Measurements from ENCODE around the gene LIPA.
"Not testable (repeated sequence)": the region's sequence is repeated elsewhere in the genome, so short reads cannot be mapped to it uniquely, and the experiment has no call there.

LIPA gene

GRCh38 chr10:89256340-89256739, 4.8 kb upstream of the LIPA start:
- Histone ChIP-seq H3K9ac (ENCODE audit: low read length) (no peak overlapping the region), H3K27ac (ENCODE audit: low read depth, low read length) (no peak overlapping the region), H3K9me3 (ENCODE audit: control insufficient read depth, insufficient read depth, low read depth, low read length) (peaks cover 24% of the 10 kb centered on the region), H3K36me3 (ENCODE audit: control insufficient read depth, insufficient read depth, low read length) (no peaks in the 10 kb centered on the region), H3K4me3 (ENCODE audit: low read depth, low read length) (no peak overlapping the region), H3K4me1 (ENCODE audit: control insufficient read depth, insufficient read depth, low read length) (peaks cover 3% of the 10 kb centered on the region; the same call in 1 of the 2 replicates), H3K27me3 (ENCODE audit: control insufficient read depth, insufficient read depth, low read length) (no peaks in the 10 kb centered on the region)

GRCh38 chr10:89255793-89256192, 4.2 kb upstream of the LIPA start:
- Histone ChIP-seq H3K9me3 (ENCODE audit: control insufficient read depth, insufficient read depth, low read depth, low read length) (peaks cover 24% of the 10 kb centered on the region), H3K27me3 (ENCODE audit: control insufficient read depth, insufficient read depth, low read length) (peaks cover 5% of the 10 kb centered on the region; the same call in 1 of the 2 replicates), H3K27ac (ENCODE audit: low read depth, low read length) (no peak overlapping the region), H3K4me1 (ENCODE audit: control insufficient read depth, insufficient read depth, low read length) (peaks cover 6% of the 10 kb centered on the region; the same call in 1 of the 2 replicates), H3K36me3 (ENCODE audit: control insufficient read depth, insufficient read depth, low read length) (no peaks in the 10 kb centered on the region), H3K9ac (ENCODE audit: low read length) (no peak overlapping the region), H3K4me3 (ENCODE audit: low read depth, low read length) (no peak overlapping the region)

- H3K9ac ChIP-seq (ENCODE audit: low read length); H3K27ac ChIP-seq (ENCODE audit: low read depth, low read length); H3K4me1 ChIP-seq (ENCODE audit: control insufficient read depth, insufficient read depth, low read length); H3K36me3 ChIP-seq (ENCODE audit: control insufficient read depth, insufficient read depth, low read length); H3K27me3 ChIP-seq (ENCODE audit: control insufficient read depth, insufficient read depth, low read length); H3K4me3 ChIP-seq (ENCODE audit: low read depth, low read length): not testable (repeated sequence)
- H3K9me3 ChIP-seq (ENCODE audit: control insufficient read depth, insufficient read depth, low read depth, low read length) = peaks cover 24% of the 10 kb centered on the region
Observed at GRCh38 chr10:89255091-89255579, 3.6 kb upstream of the LIPA start.

- H3K27ac ChIP-seq (ENCODE audit: low read depth, low read length) = no peak overlapping the region
Observed at GRCh38 chr10:89252225-89252585, 630 bp upstream of the LIPA start.

GRCh38 chr10:89250865-89251408, 638 bp downstream of the LIPA start:
- no peak overlapping the region for H3K27ac ChIP-seq (ENCODE audit: low read depth, low read length)
- peaks cover 5% of the 10 kb centered on the region; the same call in 1 of the 2 replicates for H3K4me1 ChIP-seq (ENCODE audit: control insufficient read depth, insufficient read depth, low read length)
- H3K9ac ChIP-seq (ENCODE audit: low read length) = peak overlapping the region; percentile 51
- peak overlapping the region; percentile 80 for H3K4me3 ChIP-seq (ENCODE audit: low read depth, low read length)
- no peaks in the 10 kb centered on the region for H3K36me3 ChIP-seq (ENCODE audit: control insufficient read depth, insufficient read depth, low read length)
- H3K27me3 ChIP-seq (ENCODE audit: control insufficient read depth, insufficient read depth, low read length) = peaks cover 6% of the 10 kb centered on the region; the same call in 1 of the 2 replicates
- peaks cover 24% of the 10 kb centered on the region for H3K9me3 ChIP-seq (ENCODE audit: control insufficient read depth, insufficient read depth, low read depth, low read length)

More at GRCh38 chr10:89252225-89252585, 630 bp upstream of the LIPA start:
- Histone ChIP-seq H3K4me1 (ENCODE audit: control insufficient read depth, insufficient read depth, low read length) (0 out of 2 replicates have a peak, but pooled peaks cover 3% of the 10 kb centered on the region), H3K4me3 (ENCODE audit: low read depth, low read length) (no peak overlapping the region), H3K27me3 (ENCODE audit: control insufficient read depth, insufficient read depth, low read length) (peaks cover 6% of the 10 kb centered on the region; the same call in 1 of the 2 replicates), H3K9ac (ENCODE audit: low read length) (no peak overlapping the region), H3K36me3 (ENCODE audit: control insufficient read depth, insufficient read depth, low read length) (no peaks in the 10 kb centered on the region), H3K9me3 (ENCODE audit: control insufficient read depth, insufficient read depth, low read depth, low read length) (peaks cover 24% of the 10 kb centered on the region)

GRCh38 chr10:89248990-89249389, 2.6 kb downstream of the LIPA start:
- no peak overlapping the region for H3K27ac ChIP-seq (ENCODE audit: low read depth, low read length)
- peaks cover 6% of the 10 kb centered on the region; the same call in 1 of the 2 replicates for H3K27me3 ChIP-seq (ENCODE audit: control insufficient read depth, insufficient read depth, low read length)
- H3K9ac ChIP-seq (ENCODE audit: low read length) = no peak overlapping the region
- no peaks in the 10 kb centered on the region for H3K36me3 ChIP-seq (ENCODE audit: control insufficient read depth, insufficient read depth, low read length)
- H3K4me1 ChIP-seq (ENCODE audit: control insufficient read depth, insufficient read depth, low read length) = peaks cover 10% of the 10 kb centered on the region; the same call in 1 of the 2 replicates
- H3K4me3 ChIP-seq (ENCODE audit: low read depth, low read length) = no peak overlapping the region
- peaks cover 12% of the 10 kb centered on the region for H3K9me3 ChIP-seq (ENCODE audit: control insufficient read depth, insufficient read depth, low read depth, low read length)

- not testable (repeated sequence) for H3K4me3 ChIP-seq (ENCODE audit: low read depth, low read length); H3K9me3 ChIP-seq (ENCODE audit: control insufficient read depth, insufficient read depth, low read depth, low read length); H3K9ac ChIP-seq (ENCODE audit: low read length); H3K27ac ChIP-seq (ENCODE audit: low read depth, low read length); H3K36me3 ChIP-seq (ENCODE audit: control insufficient read depth, insufficient read depth, low read length); H3K27me3 ChIP-seq (ENCODE audit: control insufficient read depth, insufficient read depth, low read length)
- peaks cover 18% of the 10 kb centered on the region for H3K4me1 ChIP-seq (ENCODE audit: control insufficient read depth, insufficient read depth, low read length)
Observed at GRCh38 chr10:89247623-89248022, 4.0 kb downstream of the LIPA start.

GRCh38 chr10:89245802-89246201, 5.8 kb downstream of the LIPA start:
- Histone ChIP-seq H3K9me3 (ENCODE audit: control insufficient read depth, insufficient read depth, low read depth, low read length) (no peaks in the 10 kb centered on the region), H3K9ac (ENCODE audit: low read length) (no peak overlapping the region), H3K27me3 (ENCODE audit: control insufficient read depth, insufficient read depth, low read length) (peaks cover 1% of the 10 kb centered on the region; the same call in 1 of the 2 replicates), H3K4me3 (ENCODE audit: low read depth, low read length) (no peak overlapping the region), H3K36me3 (ENCODE audit: control insufficient read depth, insufficient read depth, low read length) (no peaks in the 10 kb centered on the region), H3K27ac (ENCODE audit: low read depth, low read length) (no peak overlapping the region), H3K4me1 (ENCODE audit: control insufficient read depth, insufficient read depth, low read length) (peaks cover 27% of the 10 kb centered on the region)

GRCh38 chr10:89242840-89243568, 8.6 kb downstream of the LIPA start:
- Histone ChIP-seq H3K4me1 (ENCODE audit: control insufficient read depth, insufficient read depth, low read length) (peaks cover 27% of the 10 kb centered on the region), H3K36me3 (ENCODE audit: control insufficient read depth, insufficient read depth, low read length) (no peaks in the 10 kb centered on the region), H3K27ac (ENCODE audit: low read depth, low read length) (no peak overlapping the region), H3K4me3 (ENCODE audit: low read depth, low read length) (no peak overlapping the region), H3K9ac (ENCODE audit: low read length) (no peak overlapping the region), H3K27me3 (ENCODE audit: control insufficient read depth, insufficient read depth, low read length) (no peaks in the 10 kb centered on the region), H3K9me3 (ENCODE audit: control insufficient read depth, insufficient read depth, low read depth, low read length) (no peaks in the 10 kb centered on the region)

GRCh38 chr10:89242345-89242684, 9.3 kb downstream of the LIPA start:
- Histone ChIP-seq H3K27ac (ENCODE audit: low read depth, low read length) (no peak overlapping the region), H3K4me1 (ENCODE audit: control insufficient read depth, insufficient read depth, low read length) (peaks cover 27% of the 10 kb centered on the region), H3K4me3 (ENCODE audit: low read depth, low read length) (no peak overlapping the region), H3K36me3 (ENCODE audit: control insufficient read depth, insufficient read depth, low read length) (no peaks in the 10 kb centered on the region), H3K9me3 (ENCODE audit: control insufficient read depth, insufficient read depth, low read depth, low read length) (no peaks in the 10 kb centered on the region), H3K27me3 (ENCODE audit: control insufficient read depth, insufficient read depth, low read length) (no peaks in the 10 kb centered on the region), H3K9ac (ENCODE audit: low read length) (no peak overlapping the region)

- no peaks in the 10 kb centered on the region for H3K36me3 ChIP-seq (ENCODE audit: control insufficient read depth, insufficient read depth, low read length)
- H3K9ac ChIP-seq (ENCODE audit: low read length) = no peak overlapping the region
- H3K4me1 ChIP-seq (ENCODE audit: control insufficient read depth, insufficient read depth, low read length) = peaks cover 27% of the 10 kb centered on the region
- H3K4me3 ChIP-seq (ENCODE audit: low read depth, low read length) = no peak overlapping the region
- no peaks in the 10 kb centered on the region for H3K9me3 ChIP-seq (ENCODE audit: control insufficient read depth, insufficient read depth, low read depth, low read length)
- no peaks in the 10 kb centered on the region for H3K27me3 ChIP-seq (ENCODE audit: control insufficient read depth, insufficient read depth, low read length)
- no peak overlapping the region for H3K27ac ChIP-seq (ENCODE audit: low read depth, low read length)
Observed at GRCh38 chr10:89241486-89242344, 9.9 kb downstream of the LIPA start.
